HG03457 (cell line): ENCODE measurements around the gene L1CAM.
"Not testable (repeated sequence)": the region's sequence is repeated elsewhere in the genome, so short reads cannot be mapped to it uniquely, and the experiment has no call there.

Experiments
- ATAC-seq: cut with Tn5 transposase; IDR thresholded peaks from one replicate; pipeline ENCODE4 v1.9.1; 2021; ENCODE audit warnings: moderate number of reproducible peaks; ENCODE audit not compliant: unreplicated experiment

Gene L1CAM

DNA sequence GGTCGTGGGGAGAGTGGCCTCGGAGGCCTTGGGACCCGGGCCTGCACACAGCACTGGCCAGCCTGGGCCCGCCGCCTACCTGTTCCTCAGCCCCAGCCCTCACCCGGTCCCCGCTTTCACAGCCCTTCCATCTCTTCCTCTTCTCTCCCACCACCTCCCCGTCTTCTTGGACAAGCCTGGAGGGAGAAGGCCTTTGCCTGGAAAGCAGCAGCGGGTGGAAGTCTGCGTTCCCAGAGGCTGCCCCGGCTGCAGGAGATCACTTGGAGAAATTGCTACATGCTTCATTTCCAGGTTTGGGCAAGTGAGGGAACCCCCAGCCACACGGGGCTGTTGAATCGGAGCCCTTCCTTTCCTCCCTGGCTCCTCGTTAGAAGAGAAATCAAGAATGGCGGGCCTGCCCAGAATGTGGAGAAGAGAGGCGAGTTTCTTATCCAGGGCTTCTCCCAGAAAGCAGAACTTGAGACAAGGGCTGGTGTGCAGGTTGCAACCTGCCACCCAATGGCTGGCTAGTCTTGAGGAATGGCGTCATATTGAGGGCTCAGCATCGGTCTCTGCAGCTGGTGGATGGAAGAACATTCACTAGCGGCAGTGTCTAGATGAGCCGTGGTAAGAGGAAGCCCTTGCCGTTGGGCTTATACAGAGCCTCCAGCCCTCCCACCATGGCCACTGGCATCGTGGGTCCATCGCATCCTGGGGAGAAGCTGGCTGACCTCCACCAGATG, 54.4 kb downstream of the L1CAM start:
- ATAC-seq, result no peak

DNA sequence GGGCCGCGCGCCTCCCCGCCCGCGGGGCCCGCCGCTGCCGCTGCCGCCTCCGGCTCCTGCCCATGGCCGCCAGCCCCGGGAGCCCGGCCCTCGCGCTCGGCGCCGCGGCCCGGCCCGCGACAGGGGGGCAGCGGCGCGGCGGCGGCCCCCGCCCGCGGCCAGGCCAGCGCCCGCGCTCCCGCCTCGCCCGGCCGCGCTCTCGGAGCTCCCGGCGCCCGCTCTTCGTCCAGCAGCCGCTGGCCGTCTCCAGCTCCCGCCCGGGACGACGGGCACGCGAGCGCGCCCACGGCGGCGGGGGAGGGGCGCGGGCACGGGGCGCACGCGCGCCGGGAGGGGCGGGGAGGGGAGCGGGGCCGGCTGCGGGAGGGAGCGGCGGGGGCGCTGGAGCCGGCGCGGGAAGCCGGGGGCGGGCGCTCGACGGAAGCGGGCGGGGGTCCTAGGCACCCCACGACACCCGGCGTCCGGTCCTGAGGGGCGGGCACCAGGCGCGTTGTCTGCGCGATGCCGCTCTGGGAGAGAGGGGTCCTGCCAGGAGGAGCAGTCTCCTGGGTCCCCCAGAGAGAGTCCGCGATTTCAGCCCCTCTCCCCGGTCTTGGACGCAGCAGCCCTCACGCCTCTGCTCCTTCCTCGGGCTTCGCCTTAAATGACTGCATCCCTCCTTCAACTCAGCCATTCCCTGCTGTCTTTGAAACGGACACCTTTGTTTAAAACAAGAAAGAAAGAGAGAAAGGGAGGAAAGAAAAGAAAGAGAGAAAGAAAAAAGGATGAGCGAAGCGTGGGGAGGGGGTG, 55.1 kb downstream of the L1CAM start:
- no peak for ATAC-seq

DNA sequence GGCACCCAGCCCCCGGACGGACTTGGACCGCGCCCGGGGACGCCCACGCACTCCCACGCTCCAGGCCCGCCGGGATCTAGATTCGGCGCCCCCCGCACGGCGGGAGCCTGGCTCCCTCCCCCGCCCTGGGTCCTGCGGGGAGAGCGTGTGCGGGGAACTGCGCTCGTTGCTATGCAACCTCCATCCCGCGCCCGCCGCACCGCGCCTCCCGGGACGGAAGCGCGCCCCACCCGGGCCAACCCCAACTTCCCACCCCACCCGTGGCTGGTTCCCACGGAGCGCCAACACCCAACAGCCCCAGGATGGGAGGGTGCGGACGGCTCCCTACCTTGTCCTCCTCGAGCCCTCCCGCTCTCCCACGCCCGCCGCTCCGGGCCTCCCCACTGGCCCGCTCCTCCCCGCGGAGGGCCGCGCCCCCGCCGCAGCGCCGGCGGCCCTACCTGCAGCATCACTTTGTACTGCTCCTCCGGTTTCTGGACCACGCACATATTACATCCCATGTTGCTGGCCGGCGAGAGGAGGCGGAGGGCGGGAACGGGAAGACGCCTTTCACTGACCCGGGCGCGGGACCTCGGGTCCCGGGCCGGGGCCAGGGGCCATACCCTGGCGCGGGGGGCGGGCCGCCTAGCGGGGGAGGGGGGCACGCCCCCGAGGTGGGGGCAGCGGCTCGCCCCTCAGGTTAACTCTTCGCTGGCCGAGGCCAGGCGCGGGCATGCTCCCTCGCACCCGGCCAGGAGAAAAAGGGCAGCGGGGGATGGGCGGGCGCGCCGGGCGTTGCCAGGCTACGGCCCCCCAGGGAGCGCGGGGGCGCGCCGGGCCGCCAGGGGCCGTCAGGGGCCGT, 56.0 kb downstream of the L1CAM start, which contains the start of gene PDZD4:
Gene PDZD4 (minus strand): TSS at position 746 of the 841 bp plus-strand sequence. CDS start 246 bp downstream, at position 500.
- no peak for ATAC-seq

DNA sequence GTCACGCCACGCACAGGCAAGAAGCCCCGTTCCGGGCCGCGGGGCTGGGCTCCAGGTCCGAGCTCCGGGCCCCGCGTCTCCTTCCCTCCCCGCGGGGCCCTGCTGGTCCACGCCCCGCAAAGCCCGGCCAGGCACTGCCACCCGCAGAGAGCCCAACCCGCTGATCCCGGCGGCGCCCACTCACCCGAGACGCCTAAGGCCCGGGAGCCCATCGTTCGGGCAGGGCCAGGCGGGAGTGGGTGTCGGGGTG, 56.5 kb downstream of the L1CAM start:
- ATAC-seq, result no peak

DNA sequence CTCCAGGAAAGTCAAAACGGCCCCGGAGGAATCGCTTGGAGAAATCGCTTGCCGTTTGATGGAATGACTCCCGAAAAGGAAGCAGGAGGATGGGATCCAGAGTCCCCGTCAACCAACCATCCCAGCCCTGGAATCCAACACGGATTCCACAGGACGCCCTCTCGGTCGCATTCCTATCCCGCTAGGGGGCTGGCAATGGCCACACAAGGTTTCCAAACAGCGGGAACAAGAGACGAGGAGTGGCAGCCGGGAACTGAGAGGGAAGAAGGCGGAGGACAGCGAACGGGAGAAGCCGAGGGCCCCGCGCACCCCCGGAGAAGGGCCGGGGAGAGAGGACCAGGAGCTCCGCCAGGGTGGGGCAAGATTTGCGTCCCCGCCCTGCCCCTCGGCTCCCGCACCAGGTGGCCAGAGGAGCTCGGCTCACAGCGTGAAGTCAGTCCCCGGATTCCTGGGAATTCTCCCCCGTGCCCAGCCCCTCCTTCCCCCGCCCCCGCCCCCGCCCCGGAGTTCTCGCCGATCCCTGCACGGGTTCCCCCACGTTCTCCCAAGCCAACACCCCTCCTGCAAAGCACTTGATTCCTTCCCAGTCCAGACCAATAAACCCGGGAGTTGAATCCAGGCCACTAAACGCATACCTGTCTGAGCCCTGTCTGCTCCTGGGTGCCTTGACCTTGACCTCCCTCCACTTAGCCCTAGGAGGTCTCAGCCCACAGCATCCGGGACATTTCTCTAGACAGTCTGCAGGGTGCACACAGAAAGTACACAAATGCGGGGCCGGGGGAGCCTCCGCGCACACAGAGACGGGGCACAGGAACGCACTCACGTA, 57.0 kb downstream of the L1CAM start:
- ATAC-seq, result no peak

DNA sequence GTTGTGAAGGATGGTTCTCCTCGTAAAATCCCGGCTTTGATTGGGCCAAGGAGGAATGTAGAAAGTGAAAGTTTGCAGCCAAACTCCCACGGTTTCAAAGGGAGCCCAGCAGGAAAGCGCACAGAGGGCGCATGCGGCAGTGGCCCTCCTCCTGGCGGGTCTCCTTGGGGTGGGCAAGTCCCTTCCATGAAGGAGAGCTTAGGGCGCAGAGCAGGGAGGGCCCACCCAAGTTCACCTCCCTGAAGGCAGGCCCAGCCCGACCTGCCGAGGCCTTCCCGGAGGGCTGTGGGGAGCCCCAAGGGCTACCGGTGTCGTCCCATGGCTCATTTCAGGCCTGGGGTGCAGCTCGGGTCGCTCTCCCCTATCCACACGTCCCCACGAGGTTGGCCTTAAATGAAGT, 57.7 kb downstream of the L1CAM start:
- no peak for ATAC-seq

DNA sequence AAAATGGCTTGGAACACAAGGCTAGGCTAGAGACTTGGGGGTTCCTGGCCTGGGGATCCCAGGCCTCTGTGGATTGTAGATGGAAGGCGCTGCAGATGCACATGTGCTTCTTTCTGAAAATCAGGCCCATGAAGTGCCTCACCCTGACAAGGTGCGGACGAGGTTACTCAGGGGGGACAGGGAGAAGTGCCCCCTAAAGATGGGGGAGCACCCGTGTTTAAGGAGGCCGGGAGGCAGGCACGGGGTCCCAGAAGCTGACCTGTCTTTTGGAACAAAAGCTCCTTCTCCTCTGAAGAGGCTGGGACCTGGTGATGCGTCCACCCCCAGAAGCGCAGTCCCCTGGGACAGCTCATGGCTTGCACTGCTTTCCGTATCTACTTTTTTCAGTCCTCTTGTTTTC, 58.1 kb downstream of the L1CAM start:
- ATAC-seq, result no peak

DNA sequence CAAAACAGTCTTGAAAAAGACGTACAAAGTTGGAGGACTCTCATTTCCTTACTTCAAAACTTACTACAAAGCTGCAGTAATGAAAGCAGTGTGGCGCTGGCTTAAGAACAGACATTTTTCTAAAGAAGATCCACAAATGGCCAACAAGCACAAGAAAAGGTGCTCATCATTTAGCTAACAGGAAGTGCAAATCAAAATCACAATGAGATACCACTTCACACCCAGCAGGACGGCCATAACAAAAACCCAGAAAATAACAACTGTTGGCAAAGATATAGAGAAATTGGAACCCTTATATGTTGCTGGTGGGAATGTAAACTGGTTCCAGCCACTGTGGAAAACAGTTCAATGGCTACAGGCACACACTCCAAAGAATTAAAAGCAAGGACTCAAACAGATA, 59.0 kb downstream of the L1CAM start:
- ATAC-seq, result no peak

DNA sequence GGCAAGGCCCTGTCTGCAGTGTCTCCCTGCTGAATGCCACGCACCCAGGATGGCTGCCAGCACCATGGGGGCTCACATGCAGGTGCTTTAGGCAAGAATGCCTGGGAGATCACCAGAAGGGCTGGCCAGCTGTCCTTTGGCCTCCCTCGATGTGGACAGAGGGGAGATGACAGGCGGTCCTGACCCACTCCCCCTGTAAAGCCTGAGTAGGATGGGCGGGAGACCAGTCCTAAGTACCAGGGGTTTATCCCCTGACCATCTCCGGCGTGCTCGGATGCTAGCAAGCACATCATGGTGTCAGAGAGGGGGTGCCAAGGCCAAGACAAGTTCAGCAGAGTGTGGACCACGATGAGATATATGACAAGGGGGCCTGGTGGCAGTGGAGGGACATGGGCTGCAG, 60.9 kb downstream of the L1CAM start:
- no peak for ATAC-seq

DNA sequence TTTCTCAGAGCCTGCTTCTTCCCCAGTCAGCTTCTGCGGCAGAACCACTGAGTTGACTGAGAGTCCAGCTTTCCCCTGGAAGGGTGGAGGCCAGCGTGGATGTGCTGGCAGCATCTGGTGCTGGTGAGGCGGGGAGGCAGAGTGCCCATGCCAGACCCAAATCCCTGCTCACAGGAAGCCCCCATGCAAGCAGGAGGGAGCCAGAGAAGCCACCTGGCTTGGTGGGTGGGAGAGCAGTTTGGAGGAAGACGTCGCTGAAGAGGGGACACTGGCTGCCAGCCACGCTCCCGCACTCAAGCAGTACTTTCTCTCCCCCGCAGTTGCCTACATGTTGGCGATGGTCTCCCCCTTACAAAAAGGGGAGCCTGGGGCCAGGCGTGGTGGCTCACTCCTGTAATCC, 61.6 kb downstream of the L1CAM start:
- no peak for ATAC-seq

DNA sequence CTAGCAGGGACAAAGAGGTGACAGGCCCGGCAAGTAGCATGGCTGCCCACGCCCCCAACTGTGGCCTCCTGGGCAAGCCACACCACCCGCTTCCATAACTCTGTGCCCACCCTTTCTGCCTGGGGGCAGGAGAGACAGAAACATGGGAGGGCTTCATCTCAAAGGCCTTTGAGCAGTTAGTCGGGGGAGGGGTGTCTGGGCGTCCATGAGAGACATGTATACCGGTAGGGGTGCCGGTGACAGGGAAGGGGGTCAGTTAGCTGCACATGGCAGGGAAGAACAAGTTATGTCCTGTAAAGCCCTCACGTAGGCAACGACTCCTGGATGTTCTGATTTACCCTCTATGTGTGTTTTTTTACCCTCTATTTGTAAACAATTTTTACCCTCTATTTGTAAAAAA, 64.9 kb downstream of the L1CAM start:
- ATAC-seq, result no peak

DNA sequence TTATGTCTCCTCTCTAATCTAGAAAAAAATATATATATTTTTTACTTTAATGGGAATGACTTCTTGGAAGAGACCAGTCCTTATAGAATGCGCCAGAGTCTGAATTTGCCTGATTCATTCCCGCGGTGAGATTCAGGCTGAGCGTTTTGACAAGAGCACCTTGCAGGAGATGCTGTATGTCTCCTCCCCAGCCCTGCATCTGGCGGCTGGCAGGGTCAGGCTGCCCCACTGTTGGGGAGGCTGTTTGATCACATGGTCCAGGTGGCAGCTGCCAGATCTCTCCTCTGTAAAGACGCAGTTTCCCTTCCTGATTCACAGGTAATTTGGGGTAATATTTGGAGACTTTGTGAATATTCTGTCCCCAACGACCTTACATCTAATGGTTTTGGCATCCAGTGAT, 65.4 kb downstream of the L1CAM start:
- no peak for ATAC-seq

DNA sequence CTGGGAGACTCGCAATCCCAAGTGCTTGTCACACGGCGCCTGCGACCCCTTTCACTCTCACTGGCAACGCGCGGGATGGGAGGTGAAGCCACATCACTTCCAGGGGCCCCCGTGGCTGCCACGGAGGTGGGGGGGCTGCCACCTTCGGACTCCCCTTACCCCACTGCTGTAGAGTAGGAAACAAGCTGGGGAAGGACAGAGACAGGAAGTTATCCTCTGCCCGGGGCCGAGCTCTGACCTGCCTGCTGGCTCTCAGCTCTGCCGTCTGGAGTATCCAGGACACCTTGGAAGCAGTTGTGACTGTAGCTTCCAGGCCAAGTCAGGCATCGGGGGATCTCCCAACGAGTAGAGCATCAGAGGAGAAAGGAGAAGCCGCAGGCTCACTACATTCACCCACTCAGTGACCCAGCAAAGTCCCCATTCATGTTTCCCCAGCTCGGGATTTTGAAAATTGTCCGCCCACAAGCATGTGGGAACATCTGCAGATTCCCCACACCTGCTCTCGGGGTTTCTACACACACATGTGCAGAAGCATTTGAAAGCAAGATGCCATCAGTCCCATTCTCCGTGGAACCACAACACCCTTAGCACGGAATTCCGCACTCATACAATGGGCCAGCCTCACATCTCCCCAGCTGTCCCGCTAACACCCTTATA, 66.5 kb downstream of the L1CAM start:
- no peak for ATAC-seq

DNA sequence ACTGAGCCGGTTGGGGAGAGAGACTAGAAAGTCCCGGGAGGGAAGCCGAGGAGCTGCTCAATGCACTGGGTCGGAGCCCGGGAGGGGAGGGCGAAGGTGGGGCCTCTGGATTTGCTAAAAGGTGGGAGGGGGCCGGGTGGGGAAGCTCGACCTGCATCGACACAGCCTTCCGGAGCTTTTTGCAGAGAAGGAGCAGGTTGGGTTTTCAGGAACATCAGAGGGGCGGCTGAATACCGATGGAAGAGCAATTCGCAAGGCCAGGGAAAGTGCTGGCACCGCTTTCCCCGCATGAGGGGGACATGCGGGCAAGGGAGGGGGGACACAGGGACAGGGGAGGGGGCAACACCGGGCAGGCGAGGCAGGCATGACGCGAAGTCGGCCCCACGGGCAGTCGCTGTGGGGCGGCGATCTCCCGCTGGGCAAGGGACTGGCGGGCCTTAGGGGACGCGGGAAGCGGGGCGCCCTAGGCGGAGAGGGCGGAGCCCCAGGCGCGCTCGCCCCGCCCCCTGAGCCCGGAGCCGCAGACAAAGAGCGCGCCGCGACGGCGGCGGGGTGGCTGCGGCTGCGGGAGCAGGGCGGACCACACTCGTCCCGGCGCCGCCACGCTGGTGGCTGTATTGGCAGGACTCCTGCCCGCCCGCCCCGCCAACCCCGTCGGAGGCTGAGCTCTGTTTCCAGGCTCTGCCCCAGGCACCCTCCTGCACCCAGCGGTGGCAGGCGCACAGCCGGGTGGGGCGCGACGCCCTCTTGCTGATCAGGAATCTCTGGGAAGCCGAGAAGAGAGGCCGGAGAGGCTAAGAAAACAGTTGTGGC, 67.2 kb downstream of the L1CAM start:
- no peak for ATAC-seq

DNA sequence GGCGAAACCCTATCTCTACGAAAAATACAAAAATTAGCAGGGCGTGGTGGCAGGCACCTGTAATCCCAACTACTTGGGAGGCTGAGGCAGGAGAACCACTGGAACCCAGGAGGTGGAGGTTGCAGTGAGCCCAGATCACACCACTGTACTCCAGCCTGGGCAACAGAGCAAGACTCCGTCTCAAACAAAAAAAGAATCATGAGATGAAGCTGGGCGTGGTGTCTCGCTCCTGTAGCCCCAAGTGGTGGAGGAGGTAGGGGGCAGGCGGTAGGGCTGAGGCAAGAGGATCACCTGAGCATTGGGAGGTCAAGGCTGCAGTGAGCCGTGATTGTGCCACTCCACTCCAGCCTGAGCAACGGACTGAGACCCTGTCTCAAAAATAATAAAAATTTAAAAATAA, 67.9 kb downstream of the L1CAM start:
- not testable (repeated sequence) for ATAC-seq

DNA sequence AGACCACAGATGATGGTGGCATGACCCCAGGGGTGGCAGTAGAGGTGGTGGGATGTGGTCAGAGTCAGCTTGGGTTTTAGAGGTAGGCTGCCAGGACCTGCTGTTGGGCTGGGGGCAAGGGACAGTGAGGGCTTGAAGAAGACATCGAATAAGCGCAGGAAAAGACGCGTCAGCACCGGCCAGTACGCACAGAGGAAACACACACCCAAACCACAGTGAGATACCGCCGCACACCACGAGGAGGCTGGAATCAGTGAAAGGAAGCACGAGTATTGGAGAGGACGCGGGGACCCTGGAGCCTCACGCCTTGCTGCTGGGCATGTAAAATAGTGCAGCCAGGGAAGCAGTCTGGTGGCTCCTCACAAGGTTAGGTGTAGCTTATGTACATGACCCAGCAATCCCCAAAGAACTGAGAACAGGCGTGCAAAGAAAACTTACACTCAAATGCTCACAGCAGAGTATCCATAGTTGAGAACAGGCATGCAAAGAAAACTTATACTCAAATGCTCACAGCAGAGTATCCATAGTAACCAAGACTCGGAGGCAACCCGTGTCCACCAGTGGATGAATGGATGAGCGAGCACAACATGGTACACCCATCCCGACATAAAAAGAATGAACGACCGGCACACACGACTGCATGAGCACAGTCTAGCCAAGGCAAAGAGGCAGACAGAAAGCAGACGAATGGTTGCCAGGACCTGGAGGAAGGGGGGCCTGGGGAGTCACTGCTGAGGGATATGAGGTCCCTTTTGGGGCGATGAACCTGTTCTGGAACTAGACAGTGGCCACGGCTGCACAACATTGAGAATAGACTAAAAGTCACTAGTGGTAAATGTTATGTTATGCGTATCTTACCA, 68.9 kb downstream of the L1CAM start:
- ATAC-seq, result no peak

DNA sequence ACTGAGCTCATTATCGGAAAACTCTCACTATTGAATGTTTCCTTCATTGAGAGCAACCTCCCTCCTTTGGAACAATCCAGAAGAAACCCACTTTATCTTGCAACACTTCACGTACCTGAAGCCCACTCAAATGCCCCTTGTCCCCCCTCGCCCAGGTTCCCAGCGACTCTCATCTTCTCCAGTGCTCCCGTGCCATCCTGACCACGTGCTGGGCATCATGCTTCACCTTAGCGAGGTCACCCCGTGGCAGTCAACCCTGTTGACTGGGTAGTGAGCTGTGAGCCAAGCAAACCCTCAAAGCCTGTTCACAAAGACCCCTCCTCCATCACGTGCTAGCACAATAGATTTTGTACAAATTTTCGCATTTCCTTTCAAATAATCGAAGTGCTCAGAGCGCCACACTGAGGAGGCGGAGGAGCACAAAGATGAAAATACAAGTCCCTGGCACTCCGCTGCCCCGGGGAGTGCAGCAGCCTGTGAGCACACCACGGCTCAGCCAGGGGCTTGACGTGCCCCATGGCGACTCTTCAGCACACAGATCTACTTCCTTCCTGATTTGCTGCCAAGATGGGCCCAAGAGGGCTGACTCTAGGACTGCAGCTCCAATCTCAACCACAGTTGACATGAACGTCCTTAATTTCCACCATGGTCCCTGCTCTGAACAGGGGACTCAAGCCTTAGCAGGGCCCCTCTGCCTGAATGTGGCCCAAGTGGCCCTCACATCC, 71.2 kb downstream of the L1CAM start:
- ATAC-seq, result no peak

DNA sequence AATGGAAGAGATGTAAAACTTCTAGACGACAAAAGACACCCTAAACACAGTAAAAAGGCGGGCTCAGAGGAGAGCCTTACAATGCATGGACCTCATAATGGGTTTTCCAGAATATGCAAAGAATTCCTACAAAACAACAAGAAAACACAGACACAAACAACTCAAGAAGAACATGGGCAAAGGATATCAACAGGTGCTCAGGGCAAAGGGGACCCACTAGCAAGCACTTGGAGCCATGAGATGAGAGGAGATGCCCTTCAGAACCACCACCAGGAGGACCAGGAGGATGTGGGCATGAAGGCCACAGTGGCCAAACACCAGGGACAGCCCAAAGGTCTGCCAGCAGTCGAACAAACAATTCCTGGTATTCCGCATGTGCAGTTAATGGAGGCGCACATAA, 72.8 kb downstream of the L1CAM start:
- no peak for ATAC-seq
